Measurements from ENCODE around the gene GBP6.
"Not testable (repeated sequence)": the region's sequence is repeated elsewhere in the genome, so short reads cannot be mapped to it uniquely, and the experiment has no call there.

The GBP6 gene

GRCh38 chr1:89363638-89364536, at the start of gene GBP6:
TSS of gene GBP6 (plus strand) at chr1:89364059. CDS start at chr1:89368552, 4,493 bp downstream.
- Histone ChIP-seq H3K4me3 (no peak within 1 kb of the TSS), H3K27ac (no peak within 1 kb of the TSS)
- TF ChIP-seq CTCF (IDR thresholded peaks at IDR 0.05): no peak
- no peak for DNase-seq (ENCODE audit: low spot score)

- Histone ChIP-seq H3K27ac (no peak overlapping the region), H3K4me3 (no peak overlapping the region)
- DNase-seq (ENCODE audit: low spot score): no peak
- TF ChIP-seq CTCF (IDR thresholded peaks at IDR 0.05): no peak
Observed at GRCh38 chr1:89322402-89322801, 41.5 kb upstream of the GBP6 start.

- H3K27ac ChIP-seq: no peak overlapping the region
- DNase-seq (ENCODE audit: low spot score): no peak
- H3K4me3 ChIP-seq: no peak overlapping the region
- TF ChIP-seq CTCF (IDR thresholded peaks at IDR 0.05): no peak
Observed at GRCh38 chr1:89331890-89332289, 32.0 kb upstream of the GBP6 start.

GRCh38 chr1:89332461-89332860, 31.4 kb upstream of the GBP6 start:
- no peak for TF ChIP-seq CTCF (IDR thresholded peaks at IDR 0.05)
- DNase-seq (ENCODE audit: low spot score): no peak

GRCh38 chr1:89335486-89335885, 28.4 kb upstream of the GBP6 start:
- DNase-seq (ENCODE audit: low spot score): no peak
- H3K27ac ChIP-seq: no peak overlapping the region
- H3K4me3 ChIP-seq: no peak overlapping the region
- no peak for TF ChIP-seq CTCF (IDR thresholded peaks at IDR 0.05)

More at GRCh38 chr1:89332461-89332860, 31.4 kb upstream of the GBP6 start:
- Histone ChIP-seq H3K27ac (no peak overlapping the region), H3K4me3 (no peak overlapping the region)

GRCh38 chr1:89337903-89338302, 26.0 kb upstream of the GBP6 start:
- no peak for DNase-seq (ENCODE audit: low spot score)
- Histone ChIP-seq H3K4me3 (no peak overlapping the region), H3K27ac (no peak overlapping the region)
- no peak for TF ChIP-seq CTCF (IDR thresholded peaks at IDR 0.05)

GRCh38 chr1:89339039-89339438, 24.8 kb upstream of the GBP6 start:
- no peak overlapping the region for H3K27ac ChIP-seq
- no peak for DNase-seq (ENCODE audit: low spot score)
- TF ChIP-seq CTCF (IDR thresholded peaks at IDR 0.05): no peak
- no peak overlapping the region for H3K4me3 ChIP-seq

GRCh38 chr1:89345479-89345878, 18.4 kb upstream of the GBP6 start:
- not testable (repeated sequence) for H3K27ac ChIP-seq; H3K4me3 ChIP-seq; DNase-seq (ENCODE audit: low spot score)

Data from coronary artery (tissue), 2 donors.